Measurements from ENCODE around the gene CYP24A1. TPM values are rescaled to one million over a fixed set of nuclear protein-coding genes. Genes with fewer than 3 reads are reported as not detected.
"Not testable (repeated sequence)": the region's sequence is repeated elsewhere in the genome, so short reads cannot be mapped to it uniquely, and the experiment has no call there.

CYP24A1 gene
- total and polyA plus RNA-seq, 8 donors: 0.09 TPM; not detected in 7

DNA sequence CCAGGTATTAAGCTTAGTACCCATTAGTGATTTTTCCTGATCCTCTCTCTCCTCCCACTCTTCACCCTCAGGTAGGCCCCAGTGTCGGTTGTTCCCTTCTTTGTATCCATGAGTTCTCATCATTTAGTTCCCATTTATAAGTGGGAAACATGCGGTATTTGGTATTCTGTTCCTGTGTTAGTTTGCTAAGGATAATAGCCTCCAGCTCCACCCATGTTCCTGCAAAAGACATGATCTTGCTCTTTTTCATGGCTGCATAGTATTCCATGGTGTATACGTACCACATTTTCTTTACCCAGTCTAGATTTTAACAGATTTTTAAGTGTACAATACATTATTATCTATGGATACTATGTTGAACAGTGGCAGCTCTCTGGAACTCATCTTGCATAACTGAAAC, 44.4 kb downstream of the CYP24A1 start:
- FAIRE-seq (no peak), ATAC-seq (no peak), DNase-seq (no peak)
- WGBS, 2 donors: 90 to 95% methylated on average over 3 of the region's 3 CpGs
- peaks cover 0 to 16% (median 0%) of the 10 kb centered on the region in 3 donors for H3K4me1 ChIP-seq
- no peaks in the 10 kb centered on the region for H3K9me3 ChIP-seq
- H3K27me3 ChIP-seq: no peaks in the 10 kb centered on the region
- no peak overlapping the region for H3K27ac ChIP-seq
- no peaks in the 10 kb centered on the region for H3K36me3 ChIP-seq
- no peak overlapping the region for H3K4me3 ChIP-seq
- intact Hi-C loops (cut with DNase I): no loop called here
- TF ChIP-seq CTCF (IDR thresholded peaks at IDR 0.05): no peak

DNA sequence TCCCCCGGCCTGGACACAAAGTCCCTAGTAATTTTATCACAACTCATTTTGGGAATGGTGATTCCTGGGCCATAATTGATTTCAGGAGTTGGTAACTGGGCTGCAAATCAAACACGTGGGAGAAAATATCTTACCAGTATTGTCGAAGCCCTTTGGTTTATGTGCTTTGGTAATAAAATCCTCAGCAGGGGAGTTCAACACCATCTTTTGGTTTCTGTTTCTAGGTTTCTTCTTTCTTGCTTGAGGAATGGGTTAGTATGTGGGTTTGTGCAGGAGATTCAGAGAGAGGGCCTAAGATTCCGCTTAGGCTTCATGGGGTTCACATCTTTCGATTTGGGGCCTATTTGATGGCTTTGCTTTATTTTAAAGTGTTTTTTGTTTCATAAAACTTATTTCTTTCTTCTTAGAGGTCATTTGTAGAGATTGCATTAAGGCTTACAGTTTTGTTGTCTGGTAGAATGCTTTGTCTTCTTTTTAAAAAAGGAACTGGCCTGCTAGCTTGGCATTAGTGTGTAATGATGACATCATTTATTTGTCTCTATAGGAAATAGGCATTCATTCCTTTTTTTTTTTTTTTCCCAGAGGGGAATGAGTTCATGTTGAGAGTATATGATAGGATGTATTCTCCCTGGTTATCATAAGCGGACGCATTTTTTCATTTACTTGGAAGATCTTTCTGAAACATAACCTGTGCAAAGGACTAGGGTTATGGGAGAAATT, 45.8 kb downstream of the CYP24A1 start:
- FAIRE-seq: no peak

DNA sequence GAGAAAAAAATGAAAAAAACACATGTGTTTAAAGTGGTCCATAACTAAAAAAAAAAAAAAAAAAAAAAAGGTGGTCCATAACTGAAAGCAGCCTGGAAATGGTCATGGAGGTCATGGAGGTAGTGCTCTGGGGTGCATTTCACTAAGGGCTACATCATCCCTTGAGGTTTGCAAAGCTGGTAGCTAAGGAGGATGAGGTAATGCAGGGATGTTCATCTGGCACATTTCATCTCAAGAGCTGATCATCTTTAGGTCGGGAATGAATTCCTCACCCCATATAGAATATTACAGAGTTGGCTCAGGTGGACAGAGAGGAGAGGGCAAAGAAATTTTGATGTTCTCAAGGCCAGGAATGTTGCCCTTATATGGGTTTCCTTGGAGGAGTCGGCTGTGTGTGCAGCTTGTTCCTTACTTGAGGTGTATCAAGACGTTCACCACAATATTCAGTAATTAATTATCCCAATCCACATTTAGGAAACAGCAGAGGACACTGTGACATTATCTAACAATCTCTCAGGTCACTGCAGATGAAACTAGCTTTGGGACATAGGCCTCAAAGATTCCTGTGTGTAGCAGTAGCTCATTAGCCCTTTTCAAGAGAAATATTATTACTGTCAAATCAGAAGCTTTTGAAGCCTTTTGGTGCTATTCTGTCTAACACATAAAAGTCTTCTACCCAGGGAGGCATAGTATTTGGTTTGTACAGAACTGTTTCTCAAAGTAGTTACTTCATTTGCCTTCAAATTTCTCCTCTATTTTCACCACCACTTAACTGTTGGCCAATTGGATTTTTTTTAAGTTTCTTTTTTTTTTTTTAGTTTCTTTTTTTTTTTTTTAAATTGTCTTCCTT, 46.8 kb downstream of the CYP24A1 start:
- Histone ChIP-seq H3K27me3 (no peaks in the 10 kb centered on the region), H3K4me3 (no peak overlapping the region), H3K4me1 (peaks cover 0 to 7% (median 0%) of the 10 kb centered on the region in 3 donors), H3K9me3 (no peaks in the 10 kb centered on the region), H3K36me3 (no peaks in the 10 kb centered on the region), H3K27ac (no peak overlapping the region)
- FAIRE-seq: no peak
- no peak for ATAC-seq
- 50 to 60% methylated on average over 3 of the region's 3 CpGs for WGBS, 2 donors
- TF ChIP-seq CTCF (IDR thresholded peaks at IDR 0.05): no peak
- no peak for DNase-seq
- intact Hi-C loops (cut with DNase I): no loop called here

More for the DNA sequence above, 45.8 kb downstream of the CYP24A1 start:
- H3K27me3 ChIP-seq: no peaks in the 10 kb centered on the region
- no peak overlapping the region for H3K4me3 ChIP-seq
- 85% methylated on average over 7 of the region's 7 CpGs for WGBS, 2 donors
- TF ChIP-seq CTCF (IDR thresholded peaks at IDR 0.05): no peak
- ATAC-seq (no peak), DNase-seq (no peak)
- H3K4me1 ChIP-seq: peaks cover 0 to 12% (median 0%) of the 10 kb centered on the region in 3 donors
- H3K9me3 ChIP-seq: no peaks in the 10 kb centered on the region
- H3K27ac ChIP-seq: no peak overlapping the region
- H3K36me3 ChIP-seq: no peaks in the 10 kb centered on the region
- intact Hi-C loops (cut with DNase I): no loop called here

DNA sequence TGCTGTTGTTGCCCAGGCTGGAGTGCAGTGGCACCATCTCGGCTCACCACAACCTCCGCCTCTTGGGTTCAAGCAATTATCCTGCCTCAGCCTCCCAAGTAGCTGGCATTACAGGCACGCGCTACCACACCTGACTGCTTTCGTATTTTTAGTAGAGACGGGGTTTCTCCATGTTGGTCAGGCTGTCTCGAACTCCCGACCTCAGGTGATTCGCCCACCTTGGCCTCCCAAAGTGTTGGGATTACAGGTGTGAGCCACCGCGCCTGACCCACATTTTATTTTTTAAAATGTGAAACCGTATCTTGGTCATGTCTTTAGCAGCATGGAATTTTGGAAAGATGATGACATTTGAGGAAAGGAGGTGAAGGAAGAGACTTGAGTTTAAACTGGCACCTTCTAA, 47.5 kb downstream of the CYP24A1 start:
- H3K27ac ChIP-seq; H3K4me3 ChIP-seq; FAIRE-seq; H3K4me1 ChIP-seq; DNase-seq; ATAC-seq; H3K27me3 ChIP-seq; intact Hi-C loops (cut with DNase I); H3K9me3 ChIP-seq; H3K36me3 ChIP-seq: not testable (repeated sequence)
- WGBS, 2 donors: 85 to 94% methylated on average over 12 of the region's 12 CpGs

GRCh38 chr20:54123587-54124180, 50.1 kb downstream of the CYP24A1 start:
- Histone ChIP-seq H3K27ac (peak overlapping the region in 3 of 4 donors; percentile 4 to 76 (median 69)), H3K9me3 (no peaks in the 10 kb centered on the region), H3K27me3 (no peaks in the 10 kb centered on the region), H3K36me3 (no peaks in the 10 kb centered on the region), H3K4me1 (peaks cover 0 to 4% (median 0%) of the 10 kb centered on the region in 3 donors), H3K4me3 (no peak overlapping the region)
- no peak for FAIRE-seq
- TF ChIP-seq CTCF (IDR thresholded peaks at IDR 0.05): no peak
- intact Hi-C loops (cut with DNase I): no loop called here
- peak; percentile 81 to 97 (median 93) for ATAC-seq
- WGBS, 2 donors: 35 to 59% methylated on average over 11 of the region's 11 CpGs
- peak in 5 of 6 donors; percentile 28 to 64 (median 51) for DNase-seq
